Erythroblast (primary cell): ENCODE measurements around the gene KLK3.

Source experiments
- DNase-seq, 2 experiments: peaks; one replicate each; lab custom pipeline; 2025; lab: John Stamatoyannopoulos, UW
- GATA1 ChIP-seq: IDR thresholded peaks from 2 replicates; pipeline ENCODE4 v1.6.1; 2011; ENCODE audit warnings: low read depth, mild to moderate bottlenecking, control low read depth, low read length, moderate library complexity
- POLR2A ChIP-seq: IDR thresholded peaks from 2 replicates; pipeline ENCODE4 v1.6.1; 2011; ENCODE audit warnings: mild to moderate bottlenecking, low read length

KLK3 gene

GRCh38 chr19:50861496-50862286 is 7.0 kb downstream of the KLK3 start:
- DNase-seq, result no peak
- no peak for TF ChIP-seq POLR2A
- no peak for TF ChIP-seq GATA1

- no peak for DNase-seq
- TF ChIP-seq POLR2A (no peak), GATA1 (no peak)
Measured at GRCh38 chr19:50869479-50869878, 14.8 kb downstream of the KLK3 start.

GRCh38 chr19:50870417-50871089 is 15.8 kb downstream of the KLK3 start:
- peak; percentile 70 to 71 for DNase-seq
- TF ChIP-seq POLR2A (no peak), GATA1 (no peak)

- DNase-seq, result no peak
- no peak for TF ChIP-seq POLR2A
- TF ChIP-seq GATA1, result no peak
Measured at GRCh38 chr19:50873056-50873455, 18.3 kb downstream of the KLK3 start, which contains the start of gene KLK2. TSS of gene KLK2 (plus strand) at chr19:50873439. CDS start at chr19:50873474, 35 bp downstream.

GRCh38 chr19:50874211-50874610 is 19.5 kb downstream of the KLK3 start:
- TF ChIP-seq POLR2A, result no peak
- TF ChIP-seq GATA1, result no peak

GRCh38 chr19:50875795-50876422 is 21.2 kb downstream of the KLK3 start:
- TF ChIP-seq POLR2A (no peak), GATA1 (no peak)
- DNase-seq, result no peak

More at GRCh38 chr19:50874211-50874610, 19.5 kb downstream of the KLK3 start:
- no peak for DNase-seq

- TF ChIP-seq POLR2A (no peak), GATA1 (no peak)
- no peak for DNase-seq
Measured at GRCh38 chr19:50876456-50876855, 21.7 kb downstream of the KLK3 start.

- DNase-seq, result no peak
Measured at GRCh38 chr19:50877338-50877737, 22.6 kb downstream of the KLK3 start.

GRCh38 chr19:50878851-50879250 is 24.1 kb downstream of the KLK3 start:
- TF ChIP-seq GATA1 (no peak), POLR2A (no peak)
- no peak for DNase-seq

More at GRCh38 chr19:50877338-50877737, 22.6 kb downstream of the KLK3 start:
- no peak for TF ChIP-seq GATA1
- TF ChIP-seq POLR2A, result no peak

- TF ChIP-seq POLR2A, result no peak
- no peak for TF ChIP-seq GATA1
- no peak for DNase-seq
Measured at GRCh38 chr19:50880241-50880640, 25.5 kb downstream of the KLK3 start.

- DNase-seq, result no peak
- TF ChIP-seq GATA1 (no peak), POLR2A (no peak)
Measured at GRCh38 chr19:50882188-50882587, 27.5 kb downstream of the KLK3 start.

GRCh38 chr19:50889638-50890037 is 34.9 kb downstream of the KLK3 start:
- no peak for TF ChIP-seq GATA1
- no peak for TF ChIP-seq POLR2A
- DNase-seq, result no peak

- TF ChIP-seq GATA1 (no peak), POLR2A (no peak)
- DNase-seq, result no peak
Measured at GRCh38 chr19:50890422-50891252, 35.9 kb downstream of the KLK3 start.
